ENCODE results near the gene PITPNM3. TPM values are rescaled to one million over a fixed set of nuclear protein-coding genes. Genes with fewer than 3 reads are reported as not detected.
A peak's percentile ranks its signal among the peaks of the same experiment; 100 is the strongest.

The PITPNM3 gene
- total RNA-seq, 1 donor from 2014 or later: 0.72 TPM

GRCh38 chr17:6427279-6427781, 129.0 kb downstream of the PITPNM3 start:
- Mint-ChIP-seq H3K36me3 (ENCODE audit: low read depth, unreplicated experiment) (peaks cover 4% of the 10 kb centered on the region), H3K27me3 (ENCODE audit: unreplicated experiment) (no peaks in the 10 kb centered on the region), H3K9me3 (ENCODE audit: unreplicated experiment) (no peaks in the 10 kb centered on the region), H3K27ac (ENCODE audit: unreplicated experiment) (no peak overlapping the region), H3K4me3 (ENCODE audit: unreplicated experiment) (no peak overlapping the region), H3K4me1 (ENCODE audit: unreplicated experiment) (no peaks in the 10 kb centered on the region)
- no peak for TF ChIP-seq CTCF (IDR thresholded peaks at IDR 0.05; ENCODE audit: unreplicated experiment)
- DNase-seq (ENCODE audit: low spot score): no peak

- no peak overlapping the region for H3K27ac Mint-ChIP-seq (ENCODE audit: unreplicated experiment)
- no peaks in the 10 kb centered on the region for H3K27me3 Mint-ChIP-seq (ENCODE audit: unreplicated experiment)
- no peak for DNase-seq (ENCODE audit: low spot score)
- no peaks in the 10 kb centered on the region for H3K9me3 Mint-ChIP-seq (ENCODE audit: unreplicated experiment)
- peaks cover 4% of the 10 kb centered on the region for H3K36me3 Mint-ChIP-seq (ENCODE audit: low read depth, unreplicated experiment)
- no peaks in the 10 kb centered on the region for H3K4me1 Mint-ChIP-seq (ENCODE audit: unreplicated experiment)
- TF ChIP-seq CTCF (IDR thresholded peaks at IDR 0.05; ENCODE audit: unreplicated experiment): no peak
- H3K4me3 Mint-ChIP-seq (ENCODE audit: unreplicated experiment): no peak overlapping the region
Measured at GRCh38 chr17:6426356-6427101, 129.8 kb downstream of the PITPNM3 start.

- no peak for TF ChIP-seq CTCF (IDR thresholded peaks at IDR 0.05; ENCODE audit: unreplicated experiment)
- Mint-ChIP-seq H3K36me3 (ENCODE audit: low read depth, unreplicated experiment) (peaks cover 4% of the 10 kb centered on the region), H3K27me3 (ENCODE audit: unreplicated experiment) (no peaks in the 10 kb centered on the region), H3K4me3 (ENCODE audit: unreplicated experiment) (no peak overlapping the region), H3K27ac (ENCODE audit: unreplicated experiment) (no peak overlapping the region), H3K4me1 (ENCODE audit: unreplicated experiment) (no peaks in the 10 kb centered on the region), H3K9me3 (ENCODE audit: unreplicated experiment) (no peaks in the 10 kb centered on the region)
- no peak for DNase-seq (ENCODE audit: low spot score)
Measured at GRCh38 chr17:6425407-6425806, 130.9 kb downstream of the PITPNM3 start.

- peaks cover 4% of the 10 kb centered on the region for H3K36me3 Mint-ChIP-seq (ENCODE audit: low read depth, unreplicated experiment)
- H3K4me3 Mint-ChIP-seq (ENCODE audit: unreplicated experiment): no peak overlapping the region
- no peaks in the 10 kb centered on the region for H3K4me1 Mint-ChIP-seq (ENCODE audit: unreplicated experiment)
- no peak for DNase-seq (ENCODE audit: low spot score)
- TF ChIP-seq CTCF (IDR thresholded peaks at IDR 0.05; ENCODE audit: unreplicated experiment): no peak
- H3K9me3 Mint-ChIP-seq (ENCODE audit: unreplicated experiment): no peaks in the 10 kb centered on the region
- peak overlapping the region; percentile 30 for H3K27ac Mint-ChIP-seq (ENCODE audit: unreplicated experiment)
- no peaks in the 10 kb centered on the region for H3K27me3 Mint-ChIP-seq (ENCODE audit: unreplicated experiment)
Measured at GRCh38 chr17:6423931-6424330, 132.4 kb downstream of the PITPNM3 start.

- no peaks in the 10 kb centered on the region for H3K27me3 Mint-ChIP-seq (ENCODE audit: unreplicated experiment)
- no peak for DNase-seq (ENCODE audit: low spot score)
- no peak overlapping the region for H3K4me3 Mint-ChIP-seq (ENCODE audit: unreplicated experiment)
- H3K4me1 Mint-ChIP-seq (ENCODE audit: unreplicated experiment): no peaks in the 10 kb centered on the region
- H3K9me3 Mint-ChIP-seq (ENCODE audit: unreplicated experiment): no peaks in the 10 kb centered on the region
- H3K27ac Mint-ChIP-seq (ENCODE audit: unreplicated experiment): no peak overlapping the region
- peaks cover 4% of the 10 kb centered on the region for H3K36me3 Mint-ChIP-seq (ENCODE audit: low read depth, unreplicated experiment)
- TF ChIP-seq CTCF (IDR thresholded peaks at IDR 0.05; ENCODE audit: unreplicated experiment): no peak
Measured at GRCh38 chr17:6422654-6423241, 133.6 kb downstream of the PITPNM3 start.

All from endothelial cell (in vitro differentiated cells).